Glutamatergic neuron (in vitro differentiated cells): ENCODE data around the gene VOPP1. TPM values are rescaled to one million over a fixed set of nuclear protein-coding genes. Genes with fewer than 3 reads are reported as not detected.

ENCODE experiments used
- DNase-seq: peaks from one replicate; pipeline ENCODE4 v3.0.0; 2022
- H3K27ac Mint-ChIP-seq: one replicate; pipeline ENCODE4 v1.8.0; 2020; ENCODE audit warnings: mild to moderate bottlenecking, mixed read lengths, inconsistent platforms; ENCODE audit not compliant: unreplicated experiment
- H3K27me3 Mint-ChIP-seq: one replicate; pipeline ENCODE4 v1.8.0; 2020; ENCODE audit warnings: mild to moderate bottlenecking, moderate library complexity, mixed read lengths, inconsistent platforms; ENCODE audit not compliant: unreplicated experiment
- H3K36me3 Mint-ChIP-seq: one replicate; pipeline ENCODE4 v1.8.0; 2020; ENCODE audit warnings: mild to moderate bottlenecking, mixed read lengths, inconsistent platforms; ENCODE audit not compliant: unreplicated experiment
- H3K4me1 Mint-ChIP-seq: one replicate; pipeline ENCODE4 v1.8.0; 2020; ENCODE audit warnings: mild to moderate bottlenecking, low read depth, mixed read lengths, inconsistent platforms; ENCODE audit not compliant: unreplicated experiment
- H3K4me3 Mint-ChIP-seq: one replicate; pipeline ENCODE4 v1.8.0; 2020; ENCODE audit warnings: mild to moderate bottlenecking, mixed read lengths, inconsistent platforms; ENCODE audit not compliant: unreplicated experiment
- H3K9me3 Mint-ChIP-seq: one replicate; pipeline ENCODE4 v1.8.0; 2020; ENCODE audit warnings: mild to moderate bottlenecking, moderate library complexity, mixed read lengths, inconsistent platforms; ENCODE audit not compliant: unreplicated experiment
- CTCF ChIP-seq: fragments of 200-600 bp; sonication (generic); IDR thresholded peaks from one replicate; pipeline ENCODE4 v1.5.0; 2021; ENCODE audit not compliant: partially characterized antibody, unreplicated experiment
- total RNA-seq: library from RNA; stranded (reverse); fragmentation: NEBNext Ultra II Directional; extraction: Animal tissue kit (Norgen Biotek cat#: 25700); gene quantifications from one replicate; pipeline ENCODE4 v1.2.1, GENCODE V29; 2021; ENCODE audit not compliant: unreplicated experiment

Gene VOPP1
- total RNA-seq, 1 donor from 2014 or later = 30.6 TPM

GRCh38 chr7:55539380-55539779, 32.9 kb downstream of the VOPP1 start:
- DNase-seq = no peak
- Mint-ChIP-seq H3K4me1 (peaks cover 7% of the 10 kb centered on the region), H3K4me3 (no peak overlapping the region), H3K27me3 (peaks cover 2% of the 10 kb centered on the region), H3K9me3 (peaks cover 12% of the 10 kb centered on the region), H3K36me3 (no peaks in the 10 kb centered on the region), H3K27ac (no peak overlapping the region)
- TF ChIP-seq CTCF = no peak

- Mint-ChIP-seq H3K9me3 (peaks cover 12% of the 10 kb centered on the region), H3K4me3 (no peak overlapping the region), H3K27ac (no peak overlapping the region), H3K36me3 (no peaks in the 10 kb centered on the region), H3K4me1 (peaks cover 7% of the 10 kb centered on the region), H3K27me3 (peaks cover 2% of the 10 kb centered on the region)
- TF ChIP-seq CTCF = no peak
- no peak for DNase-seq
Observed at GRCh38 chr7:55538538-55538937, 33.8 kb downstream of the VOPP1 start.

GRCh38 chr7:55537458-55537990, 34.8 kb downstream of the VOPP1 start:
- DNase-seq = no peak
- Mint-ChIP-seq H3K36me3 (no peaks in the 10 kb centered on the region), H3K27ac (no peak overlapping the region), H3K4me3 (no peak overlapping the region), H3K27me3 (peaks cover 2% of the 10 kb centered on the region), H3K4me1 (peaks cover 16% of the 10 kb centered on the region), H3K9me3 (peaks cover 12% of the 10 kb centered on the region)
- TF ChIP-seq CTCF = no peak

GRCh38 chr7:55536619-55537457, 35.5 kb downstream of the VOPP1 start:
- H3K36me3 Mint-ChIP-seq = no peaks in the 10 kb centered on the region
- H3K4me1 Mint-ChIP-seq = peaks cover 16% of the 10 kb centered on the region
- no peak overlapping the region for H3K27ac Mint-ChIP-seq
- no peak overlapping the region for H3K4me3 Mint-ChIP-seq
- TF ChIP-seq CTCF = no peak
- peaks cover 12% of the 10 kb centered on the region for H3K9me3 Mint-ChIP-seq
- H3K27me3 Mint-ChIP-seq = peaks cover 2% of the 10 kb centered on the region
- no peak for DNase-seq

- no peak overlapping the region for H3K4me3 Mint-ChIP-seq
- peaks cover 16% of the 10 kb centered on the region for H3K4me1 Mint-ChIP-seq
- H3K27me3 Mint-ChIP-seq = peaks cover 2% of the 10 kb centered on the region
- peaks cover 11% of the 10 kb centered on the region for H3K9me3 Mint-ChIP-seq
- H3K27ac Mint-ChIP-seq = no peak overlapping the region
- no peaks in the 10 kb centered on the region for H3K36me3 Mint-ChIP-seq
- no peak for TF ChIP-seq CTCF
- DNase-seq = no peak
Observed at GRCh38 chr7:55535617-55536016, 36.7 kb downstream of the VOPP1 start.
